BLaER1 (cell line): Measurements from ENCODE around the gene ITFG1.
"Not testable (repeated sequence)": the region's sequence is repeated elsewhere in the genome, so short reads cannot be mapped to it uniquely, and the experiment has no call there.

Experiments
- H3K27ac ChIP-seq: shearing (Covaris generic); formaldehyde crosslinking; 2 replicates; pipeline ENCODE4 v1.8.1; 2022
- H3K27me3 ChIP-seq: shearing (Covaris generic); formaldehyde crosslinking; 2 replicates; pipeline ENCODE4 v1.8.1; 2022
- H3K36me3 ChIP-seq: shearing (Covaris generic); formaldehyde crosslinking; 2 replicates; pipeline ENCODE4 v1.8.1; 2022
- H3K4me1 ChIP-seq: shearing (Covaris generic); formaldehyde crosslinking; 2 replicates; pipeline ENCODE4 v1.8.1; 2022
- H3K4me2 ChIP-seq: shearing (Covaris generic); formaldehyde crosslinking; 2 replicates; pipeline ENCODE4 v1.8.1; 2022
- H3K4me3 ChIP-seq: shearing (Covaris generic); formaldehyde crosslinking; 2 replicates; pipeline ENCODE4 v1.8.1; 2022
- H3K9ac ChIP-seq: shearing (Covaris generic); formaldehyde crosslinking; 2 replicates; pipeline ENCODE4 v1.8.1; 2022
- H3K9me3 ChIP-seq: shearing (Covaris generic); formaldehyde crosslinking; 2 replicates; pipeline ENCODE4 v1.8.1; 2022
- H4K20me1 ChIP-seq: shearing (Covaris generic); formaldehyde crosslinking; 2 replicates; pipeline ENCODE4 v1.8.1; 2022
- Cebpa-rat ChIP-seq: shearing (Covaris generic); IDR thresholded peaks from 2 replicates; pipeline ENCODE4 v1.8.1; 2022

ITFG1 gene

DNA sequence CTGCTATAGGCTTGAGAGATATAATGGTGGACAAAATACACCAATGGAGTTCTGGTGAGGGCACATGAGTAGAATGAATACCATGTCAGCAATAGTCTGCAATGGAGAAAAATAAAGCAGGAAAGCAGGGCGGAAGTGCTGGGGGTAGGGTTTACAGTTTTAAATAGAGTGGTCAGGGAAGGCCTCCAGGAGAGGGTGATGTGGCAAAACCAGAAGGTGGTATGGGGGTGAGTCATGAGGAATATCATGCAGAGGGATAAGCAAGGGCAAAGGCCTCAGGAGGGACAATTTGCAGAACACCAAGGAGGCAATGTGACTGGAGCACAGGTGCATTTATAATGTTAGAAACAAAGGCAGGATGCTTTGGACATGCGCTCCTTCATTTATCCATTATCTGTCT lies 102.0 kb downstream of the ITFG1 start:
- Histone ChIP-seq H3K9me3 (peaks cover 9% of the 10 kb centered on the region), H3K36me3 (peaks cover 9% of the 10 kb centered on the region; the same call in 1 of the 2 replicates), H3K4me2 (no peak overlapping the region), H4K20me1 (no peaks in the 10 kb centered on the region), H3K27ac (no peak overlapping the region), H3K9ac (no peak overlapping the region), H3K4me1 (no peaks in the 10 kb centered on the region), H3K27me3 (no peaks in the 10 kb centered on the region), H3K4me3 (no peak overlapping the region)
- TF ChIP-seq Cebpa-rat: no peak

DNA sequence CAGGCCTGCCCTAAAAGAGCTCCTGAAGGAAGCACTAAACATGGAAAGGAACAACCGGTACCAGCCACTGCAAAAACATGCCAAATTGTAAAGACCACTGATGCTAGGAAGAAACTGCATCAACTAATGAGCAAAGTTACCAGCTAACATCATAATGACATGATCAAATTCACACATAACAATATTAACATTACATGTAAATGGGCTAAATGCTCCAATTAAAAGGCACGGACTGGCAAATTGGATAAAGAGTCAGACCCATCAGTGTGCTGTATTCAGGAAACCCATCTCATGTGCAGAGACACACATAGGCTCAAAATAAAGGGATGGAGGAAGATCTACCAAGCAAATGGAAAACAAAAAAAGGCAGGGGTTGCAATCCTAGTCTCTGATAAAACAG lies 111.8 kb downstream of the ITFG1 start:
- not testable (repeated sequence) for H3K9ac ChIP-seq, H3K4me3 ChIP-seq, H3K4me1 ChIP-seq, H3K27ac ChIP-seq, H3K27me3 ChIP-seq, H3K4me2 ChIP-seq, H4K20me1 ChIP-seq
- H3K9me3 ChIP-seq: peaks cover 47% of the 10 kb centered on the region
- H3K36me3 ChIP-seq: peaks cover 23% of the 10 kb centered on the region

DNA sequence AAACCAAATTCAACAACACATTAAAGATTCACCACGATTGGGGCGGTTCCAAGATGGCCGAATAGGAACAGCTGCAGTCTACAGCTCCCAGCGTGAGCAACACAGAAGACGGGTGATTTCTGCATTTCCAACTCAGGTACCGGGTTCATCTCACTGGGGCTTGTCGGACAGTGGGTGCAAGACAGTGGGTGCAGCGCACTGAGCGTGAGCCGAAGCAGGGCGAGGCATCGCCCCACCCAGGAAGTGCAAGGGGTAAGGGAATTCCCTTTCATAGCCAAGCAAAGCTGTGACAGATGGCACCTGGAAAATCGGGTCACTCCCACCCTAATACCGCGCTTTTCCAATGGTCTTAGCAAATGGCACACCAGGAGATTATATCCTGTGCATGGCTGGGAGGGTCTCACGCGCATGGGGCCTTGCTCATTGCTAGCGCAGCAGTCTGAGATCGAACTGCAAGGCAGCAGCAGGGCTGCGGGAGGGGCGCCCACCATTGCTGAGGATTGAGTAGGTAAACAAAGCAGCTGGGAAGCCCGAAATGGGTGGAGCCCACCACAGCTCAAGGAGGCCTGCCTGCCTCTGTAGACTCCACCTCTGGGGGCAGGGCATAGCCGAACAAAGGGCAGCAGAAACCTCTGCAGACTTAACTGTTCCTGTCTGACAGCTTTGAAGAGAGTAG lies 113.7 kb downstream of the ITFG1 start:
- H3K4me2 ChIP-seq, H4K20me1 ChIP-seq, H3K4me3 ChIP-seq, H3K9ac ChIP-seq, H3K27ac ChIP-seq, H3K4me1 ChIP-seq, H3K27me3 ChIP-seq: not testable (repeated sequence)
- peaks cover 34% of the 10 kb centered on the region for H3K9me3 ChIP-seq
- H3K36me3 ChIP-seq: peaks cover 23% of the 10 kb centered on the region

DNA sequence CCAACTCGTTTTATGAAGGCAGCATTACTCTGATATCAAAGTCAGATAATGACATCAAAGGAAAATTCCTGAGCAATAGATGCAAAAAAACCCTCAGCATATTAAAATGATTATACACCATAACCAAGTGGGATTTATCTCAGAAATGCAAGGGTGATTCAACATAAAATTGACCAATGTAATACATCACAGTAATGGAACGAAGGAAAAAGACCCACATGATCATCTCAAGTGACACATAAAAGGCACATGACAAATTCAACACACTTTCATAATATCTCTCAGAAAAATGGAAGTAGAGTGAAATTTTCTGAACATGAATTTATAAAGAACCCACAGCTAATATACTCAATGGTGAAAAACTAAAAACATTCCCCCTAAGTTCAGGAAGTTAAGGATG lies 118.8 kb downstream of the ITFG1 start:
- H3K9ac ChIP-seq: no peak overlapping the region
- no peak for TF ChIP-seq Cebpa-rat
- H3K4me1 ChIP-seq: peaks cover 4% of the 10 kb centered on the region; the same call in 1 of the 2 replicates

DNA sequence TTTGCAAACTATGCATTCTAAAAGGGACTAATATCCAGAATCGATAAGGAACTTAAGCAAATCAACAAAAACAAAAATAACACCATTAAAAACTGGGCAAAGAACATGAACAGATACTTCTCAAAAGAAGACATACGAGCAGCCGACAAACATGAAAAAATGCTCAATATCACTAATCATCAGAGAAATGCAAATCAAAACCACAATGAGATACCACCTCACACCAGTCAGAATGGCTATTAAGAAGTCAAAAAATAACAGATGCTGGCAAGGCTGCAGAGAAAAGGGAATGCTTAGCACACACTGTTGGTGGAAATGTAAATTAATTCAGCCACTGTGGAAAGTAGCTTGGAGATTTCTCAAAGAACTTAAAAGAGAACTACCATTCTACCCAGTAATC lies 130.3 kb downstream of the ITFG1 start:
- not testable (repeated sequence) for H3K4me2 ChIP-seq, H3K4me1 ChIP-seq, H4K20me1 ChIP-seq, H3K9ac ChIP-seq, H3K27ac ChIP-seq, H3K4me3 ChIP-seq, H3K36me3 ChIP-seq, H3K27me3 ChIP-seq
- H3K9me3 ChIP-seq: peaks cover 10% of the 10 kb centered on the region

More for the DNA sequence above, 118.8 kb downstream of the ITFG1 start:
- Histone ChIP-seq H3K27me3 (no peaks in the 10 kb centered on the region), H3K9me3 (peaks cover 21% of the 10 kb centered on the region), H4K20me1 (no peaks in the 10 kb centered on the region), H3K4me3 (no peak overlapping the region), H3K36me3 (peaks cover 30% of the 10 kb centered on the region), H3K4me2 (no peak overlapping the region), H3K27ac (no peak overlapping the region)

DNA sequence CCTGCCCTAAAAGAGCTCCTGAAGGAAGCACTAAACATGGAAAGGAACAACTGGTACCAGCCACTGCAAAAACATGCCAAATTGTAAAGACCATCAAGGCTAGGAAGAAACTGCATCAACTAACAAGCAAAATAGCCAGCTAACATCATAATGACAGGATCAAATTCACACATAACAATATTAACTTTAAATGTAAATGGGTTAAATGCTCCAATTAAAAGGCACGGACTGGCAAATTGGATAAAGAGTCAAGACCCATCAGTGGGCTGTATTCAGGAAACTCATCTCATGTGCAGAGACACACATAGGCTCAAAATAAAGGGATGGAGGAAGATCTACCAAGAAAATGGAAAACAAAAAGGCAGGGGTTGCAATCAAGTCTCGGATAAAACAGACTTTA lies 136.6 kb downstream of the ITFG1 start:
- H3K27ac ChIP-seq, H3K27me3 ChIP-seq, H4K20me1 ChIP-seq, H3K4me1 ChIP-seq, H3K36me3 ChIP-seq, H3K4me3 ChIP-seq, H3K4me2 ChIP-seq, H3K9ac ChIP-seq: not testable (repeated sequence)
- H3K9me3 ChIP-seq: peaks cover 10% of the 10 kb centered on the region

DNA sequence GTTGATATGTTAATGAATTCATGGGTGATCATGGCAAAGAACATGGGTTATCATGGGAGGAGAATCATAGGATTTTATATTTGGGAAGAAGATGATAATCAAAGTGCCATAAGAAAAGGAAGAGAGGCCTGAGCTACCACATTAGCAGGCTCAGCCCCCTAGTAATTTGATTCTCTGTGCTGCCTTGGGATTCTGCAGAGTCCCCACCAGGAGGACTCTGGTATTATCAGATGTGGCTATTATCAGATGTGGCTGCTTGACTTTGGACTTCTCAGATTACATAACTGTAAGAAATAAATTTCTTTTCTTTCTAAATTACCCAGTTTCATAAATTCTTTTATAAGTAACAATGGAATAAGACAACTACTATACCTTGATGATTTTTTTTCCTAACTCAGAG lies 137.6 kb downstream of the ITFG1 start:
- Histone ChIP-seq H3K4me2 (no peak overlapping the region), H3K27me3 (no peaks in the 10 kb centered on the region), H3K4me1 (no peaks in the 10 kb centered on the region), H4K20me1 (no peaks in the 10 kb centered on the region), H3K4me3 (no peak overlapping the region), H3K27ac (no peak overlapping the region), H3K9ac (no peak overlapping the region), H3K9me3 (peaks cover 10% of the 10 kb centered on the region), H3K36me3 (no peaks in the 10 kb centered on the region)
- no peak for TF ChIP-seq Cebpa-rat

DNA sequence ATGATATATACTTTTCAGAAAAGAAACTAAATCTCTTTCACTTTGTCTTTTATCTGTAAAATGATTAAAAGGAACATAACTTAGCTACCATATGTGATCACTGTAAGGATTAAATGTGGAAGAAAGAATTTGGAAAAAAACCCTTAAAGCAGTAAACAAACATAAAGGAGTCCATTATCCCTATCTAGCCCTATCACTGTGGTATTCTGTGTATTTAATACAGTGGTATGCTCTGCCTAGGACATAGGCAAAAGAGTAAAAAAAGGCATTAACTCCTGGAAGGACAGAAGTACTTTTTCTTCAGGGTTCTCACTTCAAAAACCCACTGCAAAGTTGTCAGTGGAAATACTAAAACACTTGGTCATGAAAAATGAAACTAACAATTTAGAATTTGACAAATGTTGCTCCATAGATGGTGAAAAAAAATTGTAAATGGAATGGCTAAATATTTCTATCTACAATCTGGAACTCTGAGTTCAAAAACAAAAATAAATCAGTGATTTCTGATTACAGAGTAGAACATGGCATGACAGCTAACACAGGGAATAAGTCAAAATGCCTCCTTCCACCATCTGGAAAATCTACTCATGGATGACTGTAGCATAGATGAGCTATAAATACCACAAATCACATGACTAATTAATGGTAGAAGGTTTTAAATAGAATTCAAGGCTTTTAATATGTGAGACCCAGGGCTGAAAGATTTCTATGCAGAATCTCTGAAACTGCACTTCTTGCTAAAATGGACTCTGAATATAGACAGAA lies 140.1 kb downstream of the ITFG1 start:
- Histone ChIP-seq H3K27me3 (no peaks in the 10 kb centered on the region), H3K36me3 (no peaks in the 10 kb centered on the region), H3K9ac (no peak overlapping the region), H4K20me1 (no peaks in the 10 kb centered on the region), H3K4me1 (no peaks in the 10 kb centered on the region), H3K27ac (no peak overlapping the region), H3K4me3 (no peak overlapping the region), H3K4me2 (no peak overlapping the region), H3K9me3 (peaks cover 1% of the 10 kb centered on the region; the same call in 1 of the 2 replicates)
- no peak for TF ChIP-seq Cebpa-rat

DNA sequence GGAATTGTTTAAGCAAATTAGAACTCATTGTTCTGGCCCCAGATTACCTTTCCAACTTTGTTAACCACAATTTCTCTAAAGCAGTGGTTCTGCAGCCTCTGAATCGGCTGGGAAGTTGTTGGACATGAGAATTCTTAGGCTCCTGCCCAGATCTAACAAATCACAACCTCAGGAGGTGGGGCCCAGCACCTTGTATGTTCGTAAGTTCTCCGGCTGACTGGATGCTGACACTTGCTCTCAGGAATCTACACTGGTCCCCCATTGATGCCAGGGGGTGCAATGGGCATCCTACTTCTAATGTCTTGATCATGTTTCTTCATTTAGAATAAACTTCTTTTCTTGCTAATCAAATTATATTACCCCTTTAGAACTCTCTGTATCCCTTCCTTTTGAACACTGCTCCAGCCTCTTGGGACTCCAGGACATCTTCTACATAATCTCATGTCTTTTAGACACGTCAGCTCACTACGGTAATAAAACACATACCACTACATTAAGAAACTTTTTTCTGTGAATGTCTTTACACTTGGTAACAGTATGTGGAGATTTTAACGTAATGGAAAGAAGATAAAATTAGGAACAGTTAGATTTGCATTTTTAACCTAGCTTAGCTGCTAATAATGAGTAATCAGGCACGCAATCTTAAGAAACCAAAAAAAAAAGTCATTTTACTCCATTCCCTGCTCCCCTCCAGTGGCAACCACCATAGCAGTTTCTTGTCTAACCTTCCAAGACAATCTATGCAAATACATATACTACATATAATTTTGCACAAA lies 143.2 kb downstream of the ITFG1 start:
- Histone ChIP-seq H3K27me3 (no peaks in the 10 kb centered on the region), H3K4me3 (no peak overlapping the region), H3K4me2 (no peak overlapping the region), H3K27ac (no peak overlapping the region), H3K9ac (no peak overlapping the region), H4K20me1 (no peaks in the 10 kb centered on the region), H3K4me1 (no peaks in the 10 kb centered on the region), H3K36me3 (no peaks in the 10 kb centered on the region), H3K9me3 (no peaks in the 10 kb centered on the region)
- no peak for TF ChIP-seq Cebpa-rat

DNA sequence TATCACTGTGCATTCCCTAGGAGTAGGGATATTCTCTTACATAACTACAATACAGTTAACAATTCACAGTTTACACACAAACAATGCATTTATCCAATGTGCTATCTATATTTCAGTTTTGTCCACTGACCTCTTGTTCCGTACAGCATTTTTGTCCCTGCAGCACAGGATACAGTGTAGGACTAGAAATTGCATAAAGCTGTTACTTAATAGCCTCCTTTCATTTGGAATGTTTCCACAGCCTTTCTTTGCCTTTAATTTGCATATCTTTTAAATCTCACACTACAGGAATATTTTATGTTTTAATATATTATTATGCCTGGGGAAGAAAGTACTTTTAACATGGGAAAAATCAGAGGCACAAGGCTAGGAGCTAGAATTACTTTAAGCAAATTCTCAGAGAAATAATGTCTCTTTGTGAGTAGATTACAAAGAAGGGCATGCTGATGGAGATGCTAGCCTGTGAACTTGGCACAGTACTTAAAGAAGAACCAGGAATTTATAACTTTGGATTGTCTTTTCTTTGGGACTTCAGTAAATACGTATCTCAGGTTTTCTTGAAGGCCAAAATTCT lies 144.3 kb downstream of the ITFG1 start:
- no peaks in the 10 kb centered on the region for H3K27me3 ChIP-seq
- no peak overlapping the region for H3K4me3 ChIP-seq
- H3K4me1 ChIP-seq: no peaks in the 10 kb centered on the region
- no peaks in the 10 kb centered on the region for H4K20me1 ChIP-seq
- no peak for TF ChIP-seq Cebpa-rat
- no peak overlapping the region for H3K27ac ChIP-seq
- H3K36me3 ChIP-seq: peaks cover 3% of the 10 kb centered on the region; the same call in 1 of the 2 replicates
- no peak overlapping the region for H3K9ac ChIP-seq
- no peak overlapping the region for H3K4me2 ChIP-seq
- H3K9me3 ChIP-seq: no peaks in the 10 kb centered on the region
